Measurements from ENCODE around the gene TAF11L3. TPM values are rescaled to one million over a fixed set of nuclear protein-coding genes. Genes with fewer than 3 reads are reported as not detected.
"Not testable (repeated sequence)": the region's sequence is repeated elsewhere in the genome, so short reads cannot be mapped to it uniquely, and the experiment has no call there.

The TAF11L3 gene
- total RNA-seq (ENCODE audit: low replicate concordance): not detected in 2 replicates
- long read RNA-seq: 0 reads

DNA sequence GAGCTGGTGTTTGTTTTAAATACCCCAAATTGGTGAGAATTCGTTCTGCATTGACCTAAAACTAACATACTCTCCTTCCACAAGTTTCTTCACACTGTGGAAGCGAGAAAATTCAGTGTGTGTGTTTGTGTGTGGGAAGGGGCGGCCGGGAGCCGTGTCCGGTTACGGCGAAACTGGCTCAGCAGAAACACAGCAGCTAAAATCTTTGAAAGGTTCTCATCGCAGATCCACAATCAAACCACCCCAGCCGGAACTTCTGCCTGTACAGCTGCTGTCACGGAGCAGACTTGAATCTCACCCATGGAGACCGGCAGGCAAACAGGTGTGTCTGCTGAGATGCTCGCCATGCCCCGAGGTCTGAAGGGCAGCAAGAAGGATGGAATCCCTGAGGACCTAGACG, at the start of gene TAF11L3:
TAF11L3 (plus strand) TSS at position 301 of the 400 bp plus-strand sequence.
- not testable (repeated sequence) for H3K4me3 Mint-ChIP-seq; H3K4me1 Mint-ChIP-seq (ENCODE audit: unreplicated experiment); H3K36me3 Mint-ChIP-seq; H3K27ac Mint-ChIP-seq; DNase-seq (ENCODE audit: extremely low spot score, unreplicated experiment); H3K27me3 Mint-ChIP-seq; H3K9me3 Mint-ChIP-seq

DNA sequence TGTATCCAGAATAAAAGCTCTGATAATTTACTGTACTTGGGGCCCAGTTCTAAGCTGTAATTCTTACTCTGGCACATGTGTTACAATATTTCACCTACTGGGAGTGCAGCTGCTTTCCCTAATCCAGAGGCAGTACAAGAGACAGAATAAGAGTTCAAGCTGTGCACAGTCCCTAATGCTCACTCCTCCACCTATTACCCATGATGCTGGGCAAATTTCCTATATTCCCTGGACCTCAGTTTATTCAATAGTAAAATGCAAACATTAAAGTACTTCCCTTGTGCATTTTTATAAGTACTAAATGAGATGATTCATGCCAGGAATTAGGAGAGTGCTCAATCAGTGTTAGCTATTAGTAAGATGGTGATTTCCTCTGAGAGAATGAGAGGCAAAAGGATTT, 48.1 kb upstream of the TAF11L3 start:
- H3K4me1 Mint-ChIP-seq (ENCODE audit: unreplicated experiment): no peaks in the 10 kb centered on the region
- TF ChIP-seq, protein P1, sequence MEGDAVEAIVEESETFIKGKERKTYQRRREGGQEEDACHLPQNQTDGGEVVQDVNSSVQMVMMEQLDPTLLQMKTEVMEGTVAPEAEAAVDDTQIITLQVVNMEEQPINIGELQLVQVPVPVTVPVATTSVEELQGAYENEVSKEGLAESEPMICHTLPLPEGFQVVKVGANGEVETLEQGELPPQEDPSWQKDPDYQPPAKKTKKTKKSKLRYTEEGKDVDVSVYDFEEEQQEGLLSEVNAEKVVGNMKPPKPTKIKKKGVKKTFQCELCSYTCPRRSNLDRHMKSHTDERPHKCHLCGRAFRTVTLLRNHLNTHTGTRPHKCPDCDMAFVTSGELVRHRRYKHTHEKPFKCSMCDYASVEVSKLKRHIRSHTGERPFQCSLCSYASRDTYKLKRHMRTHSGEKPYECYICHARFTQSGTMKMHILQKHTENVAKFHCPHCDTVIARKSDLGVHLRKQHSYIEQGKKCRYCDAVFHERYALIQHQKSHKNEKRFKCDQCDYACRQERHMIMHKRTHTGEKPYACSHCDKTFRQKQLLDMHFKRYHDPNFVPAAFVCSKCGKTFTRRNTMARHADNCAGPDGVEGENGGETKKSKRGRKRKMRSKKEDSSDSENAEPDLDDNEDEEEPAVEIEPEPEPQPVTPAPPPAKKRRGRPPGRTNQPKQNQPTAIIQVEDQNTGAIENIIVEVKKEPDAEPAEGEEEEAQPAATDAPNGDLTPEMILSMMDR (conservative IDR thresholded peaks at IDR 0.05): no peak
- peaks cover 4% of the 10 kb centered on the region for H3K9me3 Mint-ChIP-seq
- no peaks in the 10 kb centered on the region for H3K36me3 Mint-ChIP-seq
- no peak overlapping the region for H3K27ac Mint-ChIP-seq
- DNase-seq (ENCODE audit: extremely low spot score, unreplicated experiment): no peak
- no peak overlapping the region for H3K4me3 Mint-ChIP-seq
- no peaks in the 10 kb centered on the region for H3K27me3 Mint-ChIP-seq

DNA sequence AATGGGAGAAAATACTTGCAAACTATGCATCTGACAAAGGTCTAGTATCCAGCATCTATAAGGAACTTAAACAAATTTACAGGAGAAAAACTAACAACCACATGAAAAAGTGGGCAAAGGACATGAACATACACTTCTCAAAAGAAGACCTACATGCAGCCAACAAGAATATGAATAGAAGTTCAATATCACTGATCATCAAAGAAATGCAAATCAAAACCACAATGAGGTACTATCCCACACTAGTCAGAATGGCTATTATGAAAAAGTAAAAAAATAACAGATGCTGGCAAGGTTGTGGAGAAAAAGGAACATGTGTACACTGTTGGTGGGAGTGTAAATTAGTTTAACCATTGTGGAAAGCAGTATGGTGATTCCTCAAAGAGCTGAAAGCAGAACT, 43.1 kb upstream of the TAF11L3 start:
- H3K36me3 Mint-ChIP-seq; H3K4me1 Mint-ChIP-seq (ENCODE audit: unreplicated experiment); H3K27ac Mint-ChIP-seq; H3K4me3 Mint-ChIP-seq; DNase-seq (ENCODE audit: extremely low spot score, unreplicated experiment); H3K9me3 Mint-ChIP-seq; H3K27me3 Mint-ChIP-seq: not testable (repeated sequence)

DNA sequence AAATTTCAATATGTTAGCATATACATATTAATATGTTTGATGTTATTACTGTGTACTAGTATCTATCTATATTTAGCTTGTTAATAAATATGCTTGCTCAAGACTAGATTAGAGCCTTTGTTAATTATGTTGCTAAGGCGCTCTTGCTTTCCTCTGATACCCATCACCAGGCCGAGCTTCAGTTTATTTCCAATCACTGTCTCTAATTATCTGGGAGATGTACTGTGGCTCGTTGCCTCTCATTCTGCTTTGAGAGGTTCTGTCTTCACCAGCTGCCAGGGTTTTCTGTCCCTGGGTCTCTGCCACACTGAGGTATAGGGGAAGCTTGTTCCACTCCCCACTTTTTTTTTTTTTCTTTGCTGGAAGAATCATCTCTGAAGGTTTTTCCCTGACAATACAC, 41.1 kb upstream of the TAF11L3 start:
- no peaks in the 10 kb centered on the region for H3K36me3 Mint-ChIP-seq
- H3K27ac Mint-ChIP-seq: no peak overlapping the region

DNA sequence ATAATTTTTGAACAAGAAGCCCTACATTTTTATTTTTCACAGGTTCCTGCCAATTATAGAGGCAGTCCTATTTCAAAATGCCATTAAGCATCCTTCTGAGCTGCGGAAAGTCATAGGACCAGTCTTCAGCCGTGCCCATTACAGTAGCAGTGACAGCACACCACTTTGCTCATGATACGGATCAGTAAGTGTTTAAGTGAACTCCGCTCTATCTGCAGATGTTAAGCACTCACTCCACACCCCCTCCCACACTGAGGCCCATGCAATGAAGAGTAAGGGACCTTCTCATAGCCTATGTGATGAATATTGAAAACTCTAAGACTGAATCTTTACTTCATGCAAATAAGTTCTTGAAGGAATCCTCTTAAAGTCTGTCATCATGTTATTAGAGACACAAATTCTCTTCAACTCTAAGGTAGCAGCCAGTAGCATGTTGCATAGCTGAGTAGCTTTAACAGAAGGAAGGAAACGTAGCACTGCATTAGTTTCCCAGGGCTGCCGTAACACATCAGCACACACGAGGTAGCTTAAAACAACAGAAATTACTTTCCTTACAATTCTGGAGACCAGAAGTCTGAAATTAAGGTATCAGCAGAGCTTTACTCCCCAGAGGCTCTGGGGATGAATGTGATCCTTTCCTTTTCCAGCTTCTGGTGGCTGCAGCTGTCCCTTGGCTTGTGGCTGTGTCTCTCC, 40.4 kb upstream of the TAF11L3 start:
- no peak for DNase-seq (ENCODE audit: extremely low spot score, unreplicated experiment)
- Mint-ChIP-seq H3K27ac (no peak overlapping the region), H3K36me3 (no peaks in the 10 kb centered on the region), H3K4me3 (no peak overlapping the region), H3K9me3 (no peaks in the 10 kb centered on the region), H3K27me3 (no peaks in the 10 kb centered on the region), H3K4me1 (ENCODE audit: unreplicated experiment) (no peaks in the 10 kb centered on the region)
- TF ChIP-seq, protein P1 (conservative IDR thresholded peaks at IDR 0.05): no peak

More for the DNA sequence above, 41.1 kb upstream of the TAF11L3 start:
- TF ChIP-seq, protein P1 (conservative IDR thresholded peaks at IDR 0.05): no peak
- Mint-ChIP-seq H3K27me3 (no peaks in the 10 kb centered on the region), H3K4me3 (no peak overlapping the region), H3K4me1 (ENCODE audit: unreplicated experiment) (no peaks in the 10 kb centered on the region), H3K9me3 (no peaks in the 10 kb centered on the region)
- no peak for DNase-seq (ENCODE audit: extremely low spot score, unreplicated experiment)

DNA sequence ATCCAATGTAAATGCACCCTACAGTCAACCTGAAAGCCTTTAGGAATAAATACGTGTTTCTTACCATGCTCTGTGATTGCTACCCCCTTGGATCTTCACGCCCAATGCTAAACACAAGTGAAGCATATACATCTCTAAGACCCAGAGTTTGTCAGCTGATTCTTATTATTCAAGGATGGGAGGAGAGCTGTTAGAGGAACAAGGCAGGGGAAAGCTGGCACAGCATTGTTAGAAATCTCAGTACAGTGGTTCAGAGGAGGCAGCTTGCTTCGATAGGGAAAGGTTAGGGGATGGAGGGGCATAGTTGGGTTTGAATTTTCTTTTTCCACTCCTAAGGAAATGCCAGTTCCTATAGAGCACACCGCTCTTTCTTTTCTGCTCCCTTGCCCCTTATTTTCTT, 36.8 kb upstream of the TAF11L3 start:
- TF ChIP-seq, protein P1 (conservative IDR thresholded peaks at IDR 0.05): no peak
- Mint-ChIP-seq H3K27me3 (no peaks in the 10 kb centered on the region), H3K9me3 (no peaks in the 10 kb centered on the region), H3K27ac (no peak overlapping the region), H3K4me3 (no peak overlapping the region), H3K4me1 (ENCODE audit: unreplicated experiment) (no peaks in the 10 kb centered on the region), H3K36me3 (no peaks in the 10 kb centered on the region)
- DNase-seq (ENCODE audit: extremely low spot score, unreplicated experiment): no peak
